ENCODE results near the gene WHAMM. TPM values are rescaled to one million over a fixed set of nuclear protein-coding genes. Genes with fewer than 3 reads are reported as not detected.

Gene WHAMM
- 3.4 and 4.1 TPM in 2 replicates for total RNA-seq

DNA sequence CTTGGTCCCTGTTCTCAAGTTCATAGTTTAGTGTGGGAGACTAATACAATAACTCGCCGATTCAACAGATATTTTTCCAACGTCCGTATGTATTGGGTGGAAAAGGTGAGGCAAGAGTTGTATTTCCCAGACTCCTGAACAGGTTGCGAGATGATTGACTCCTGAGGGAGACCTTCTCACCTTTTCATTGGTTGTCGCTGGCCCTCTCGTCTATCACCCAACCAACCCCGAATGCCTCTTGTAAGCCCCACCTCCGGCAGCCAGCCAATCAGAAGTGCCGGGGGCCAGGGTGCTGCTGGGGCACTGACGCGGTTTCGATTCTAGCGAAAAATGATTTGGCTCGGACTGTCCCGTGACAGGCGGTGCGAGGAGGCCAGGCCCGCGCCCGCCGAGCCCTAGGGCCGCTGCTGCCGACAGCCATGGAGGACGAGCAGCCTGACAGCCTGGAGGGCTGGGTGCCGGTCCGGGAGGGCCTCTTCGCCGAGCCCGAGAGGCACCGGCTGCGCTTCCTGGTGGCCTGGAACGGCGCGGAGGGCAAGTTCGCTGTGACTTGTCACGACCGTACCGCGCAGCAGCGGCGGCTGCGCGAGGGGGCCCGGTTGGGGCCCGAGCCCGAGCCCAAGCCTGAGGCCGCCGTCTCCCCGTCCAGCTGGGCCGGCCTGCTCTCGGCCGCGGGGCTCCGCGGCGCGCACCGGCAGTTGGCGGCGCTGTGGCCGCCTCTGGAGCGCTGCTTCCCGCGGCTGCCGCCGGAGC is at the start of gene WHAMM:
TSS of gene WHAMM (plus strand) at position 321 of the 753 bp plus-strand sequence. CDS start at position 420, 99 bp downstream.

GRCh38 chr15:82805994-82806406 is 3.4 kb upstream of the WHAMM start, which contains the start of gene FSD2:
Gene FSD2, minus strand, starts transcription at chr15:82806069. Its CDS starts 18,679 bp downstream, at chr15:82787390.

Other genes with a start within 250 kb of the WHAMM start
- 11.8 and 14.8 TPM in 2 replicates for gene CPEB1, start 162.3 kb upstream of the WHAMM start, total RNA-seq
- gene AP3B2, start 99.8 kb upstream of the WHAMM start, total RNA-seq: 0.40 and 0.56 TPM in 2 replicates
- gene FSD2, start 3.6 kb upstream of the WHAMM start, total RNA-seq: not detected in 2 replicates
- gene HOMER2, start 143.1 kb downstream of the WHAMM start, total RNA-seq: 5.7 and 6.5 TPM in 2 replicates
- 33.7 and 37.6 TPM in 2 replicates for gene RAMAC, start 176.6 kb downstream of the WHAMM start, total RNA-seq
- gene C15orf40, start 202.0 kb downstream of the WHAMM start, total RNA-seq: 10.3 and 10.9 TPM in 2 replicates